ENCODE results near the gene TMEM259. TPM values are rescaled to one million over a fixed set of nuclear protein-coding genes. Genes with fewer than 3 reads are reported as not detected.

Gene TMEM259
- total and polyA plus RNA-seq, 2 of the 8 experiments (the other 6 are each of a cell fraction or from before 2014, with no cell fraction given): 140 to 243 TPM

DNA sequence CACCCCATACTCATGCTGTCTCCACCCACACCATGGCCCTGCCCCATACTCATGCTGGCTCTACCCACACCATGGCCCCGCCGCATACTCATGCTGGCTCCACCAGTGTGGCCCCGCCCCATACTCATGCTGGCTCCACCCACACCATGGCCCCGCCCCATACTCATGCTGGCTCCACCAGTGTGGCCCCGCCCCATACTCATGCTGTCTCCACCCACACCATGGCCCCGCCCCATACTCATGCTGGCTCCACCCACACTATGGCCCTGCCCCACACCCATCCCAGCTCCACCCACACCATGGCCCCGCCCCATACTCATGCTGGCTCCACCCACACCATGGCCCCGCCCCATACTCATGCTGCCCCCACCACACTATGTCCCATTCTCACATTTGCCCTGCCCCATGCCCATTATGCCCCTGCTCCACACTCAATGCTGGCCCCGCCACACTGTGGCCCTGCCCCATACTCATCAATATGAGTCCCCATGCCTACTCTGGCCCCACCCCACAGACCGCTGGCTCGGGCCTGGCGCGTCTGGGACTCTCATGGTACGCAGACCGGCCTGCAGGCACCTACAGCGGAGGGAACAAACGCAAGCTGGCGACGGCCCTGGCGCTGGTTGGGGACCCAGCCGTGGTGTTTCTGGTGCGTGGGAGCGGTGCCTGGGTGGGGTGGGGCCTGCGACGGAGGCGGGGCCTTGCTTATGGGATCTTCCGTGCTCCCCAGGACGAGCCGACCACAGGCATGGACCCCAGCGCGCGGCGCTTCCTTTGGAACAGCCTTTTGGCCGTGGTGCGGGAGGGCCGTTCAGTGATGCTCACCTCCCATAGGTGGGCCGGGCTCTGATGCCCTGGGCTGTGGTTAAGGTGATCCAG is 42.3 kb upstream of the TMEM259 start:
- Histone ChIP-seq H3K4me3 (ENCODE audit: extremely low read depth in 1 of 4, insufficient read depth in 2 of 4, low read depth in 3 of 4, low read length in 4 of 4) (no peak overlapping the region), H2BK15ac (ENCODE audit: low read length) (no peak overlapping the region), H3K4me2 (ENCODE audit: insufficient read depth in 1 of 2, low read depth in 2 of 2, low read length in 2 of 2) (no peak overlapping the region), H2BK120ac (replicated peaks; ENCODE audit: low read depth, low read length) (no peak overlapping the region), H3K27ac (ENCODE audit: low read depth, low read length) (no peak overlapping the region), H3K4ac (replicated peaks; ENCODE audit: insufficient read length, low read depth, low read length) (no peak overlapping the region), H3K9me3 (ENCODE audit: insufficient read depth in 2 of 2, low read depth in 1 of 2, low read length in 1 of 2) (peaks cover 11 to 29% of the 10 kb centered on the region in 2 experiments), H2AK5ac (ENCODE audit: low read depth, low read length) (no peak overlapping the region), H3K23ac (ENCODE audit: insufficient read length) (no peak overlapping the region), H2AFZ (ENCODE audit: low read length) (no peak overlapping the region), H4K8ac (ENCODE audit: extremely low read depth, insufficient read depth, low read length) (no peak overlapping the region), H3K56ac (replicated peaks; ENCODE audit: insufficient read length, low read depth, low read length) (no peak overlapping the region), H3K4me1 (replicated peaks in 1 of 4; ENCODE audit: control insufficient read depth in 3 of 4, insufficient read depth in 4 of 4, low read length in 3 of 4) (peaks cover 0 to 27% (median 19%) of the 10 kb centered on the region in 4 experiments; a peak in 6 of 7 replicates), H3K79me2 (ENCODE audit: control insufficient read depth in 1 of 2, insufficient read depth in 2 of 2, low read length in 2 of 2) (no peaks in the 10 kb centered on the region), H2BK12ac (ENCODE audit: low read depth, low read length) (no peak overlapping the region), H2BK20ac (ENCODE audit: low read length) (no peak overlapping the region), H4K5ac (ENCODE audit: insufficient read length, low read depth, low read length) (no peak overlapping the region), H3K36me3 (ENCODE audit: control insufficient read depth in 2 of 4, insufficient read depth in 4 of 4, low read length in 3 of 4) (peaks cover 0 to 11% (median 3%) of the 10 kb centered on the region in 4 experiments; a peak in 4 of 8 replicates), H4K91ac (replicated peaks; ENCODE audit: insufficient read length, low read length) (no peak overlapping the region), H3K9ac (replicated peaks in 1 of 4; ENCODE audit: extremely low read depth in 1 of 4, low read depth in 3 of 4, low read length in 3 of 4) (no peak overlapping the region), H3K27me3 (replicated peaks in 1 of 4; ENCODE audit: control insufficient read depth in 3 of 4, extremely low read depth in 1 of 4, insufficient read depth in 3 of 4, low read length in 3 of 4) (peaks cover 0 to 26% (median 18%) of the 10 kb centered on the region in 4 experiments; a peak in 5 of 7 replicates), H3K18ac (ENCODE audit: extremely low read depth, low read length) (no peak overlapping the region), H3K23me2 (ENCODE audit: low read depth, low read length) (peaks cover 11% of the 10 kb centered on the region; the same call in 1 of the 2 replicates), H2BK5ac (ENCODE audit: low read depth, low read length) (no peak overlapping the region), H3K14ac (ENCODE audit: insufficient read length) (no peak overlapping the region), H3K79me1 (ENCODE audit: low read depth, low read length) (no peaks in the 10 kb centered on the region), H4K20me1 (replicated peaks in 1 of 2; ENCODE audit: control insufficient read depth in 1 of 2, insufficient read depth in 2 of 2, low read length in 2 of 2) (peaks cover 0 to 7% of the 10 kb centered on the region in 2 experiments)
- ChIA-PET POLR2A (ENCODE audit: partially characterized antibody) (interaction anchor here (0.6 to 6.9 kb wide), 11 partner anchors 10 to 735 kb away, joined by 3 to 97 read pairs (median 4); partner anchors contain the start of genes CNN2 and RNU6-2), CTCF (ENCODE audit: partially characterized antibody) (interaction anchor here (1.1 to 5.2 kb wide), 3 partner anchors 16 to 36 kb away, joined by 3 to 54 read pairs (median 4); partner anchors contain the start of gene ABCA7)
- no peak for FAIRE-seq
- DNase-seq (ENCODE audit: low read depth in 1 of 2, low spot score in 2 of 2): peak in 1 of 2 experiments; percentile 67
- WGBS, 2 experiments (ENCODE audit: extremely low coverage in 1 of 2, insufficient coverage in 1 of 2, insufficient read length in 1 of 2, insufficient replicate concordance in 2 of 2, low coverage in 1 of 2, low lambda C conversion rate in 2 of 2, missing lambda C conversion rate in 1 of 2): 94% methylated on average over 27 of the region's 37 CpGs; no CpG with 5 or more reads in 1 of the 2 experiments
- TF ChIP-seq YY1 (IDR thresholded peaks at IDR 0.05; ENCODE audit: low read depth, low read length): no peak
- TF ChIP-seq SP1 (IDR thresholded peaks at IDR 0.05; ENCODE audit: low read depth, low read length): 0 out of 2 replicates have a peak, but pooled peaks have one; percentile 9
- no peak for TF ChIP-seq TCF12 (IDR thresholded peaks at IDR 0.05; ENCODE audit: low read depth, low read length)
- no peak for TF ChIP-seq SAP30 (IDR thresholded peaks at IDR 0.05; ENCODE audit: insufficient read depth, insufficient replicate concordance, low read length)
- TF ChIP-seq CREB1 (IDR thresholded peaks at IDR 0.05): no peak

Measured in H1 (cell line).